Measurements from ENCODE around the gene ZNF500.
A peak's percentile ranks its signal among the peaks of the same experiment; 100 is the strongest.

Gene ZNF500

GRCh38 chr16:4801051-4801961, 34.3 kb upstream of the ZNF500 start:
- Histone ChIP-seq H3K4me3 (ENCODE audit: control insufficient read depth in 1 of 7, extremely low read depth in 1 of 7, insufficient read depth in 4 of 7, low read depth in 2 of 7, low read length in 6 of 7) (peak overlapping the region; percentile 56 to 87 (median 81)), H3K4me1 (ENCODE audit: control extremely low read depth in 1 of 4, control insufficient read depth in 4 of 4, insufficient read depth in 4 of 4, low read length in 3 of 4) (peaks cover 0 to 33% (median 25%) of the 10 kb centered on the region in 4 experiments), H3K27ac (ENCODE audit: insufficient read depth in 1 of 2, low read depth in 1 of 2, low read length in 2 of 2, poor library complexity in 1 of 2, severe bottlenecking in 2 of 2) (peak overlapping the region in 1 of 2 experiments; percentile 40), H3K27me3 (replicated peaks in 2 of 5; ENCODE audit: control insufficient read depth in 4 of 5, insufficient read depth in 5 of 5, low read length in 4 of 5) (no peaks in the 10 kb centered on the region), H3K36me3 (ENCODE audit: control insufficient read depth in 4 of 4, insufficient read depth in 4 of 4, low read length in 3 of 4) (peaks cover 0 to 27% (median 17%) of the 10 kb centered on the region in 4 experiments), H3K9me3 (ENCODE audit: control extremely low read depth in 1 of 5, control insufficient read depth in 4 of 5, insufficient read depth in 2 of 5, low read depth in 1 of 5, low read length in 4 of 5) (no peaks in the 10 kb centered on the region)
- ChIA-PET POLR2A (no interaction called here), CTCF (interaction anchor here (1.0 to 1.7 kb wide), 2 partner anchors 11 to 42 kb away, joined by 3 to 4 read pairs; no protein-coding TSS in a partner anchor)
- no peak for DNase-seq
- whole genome bisulfite sequencing (ENCODE audit: insufficient coverage) = 62% methylated on average over 15 of the region's 29 CpGs

GRCh38 chr16:4800290-4801041, 33.5 kb upstream of the ZNF500 start:
- no peaks in the 10 kb centered on the region for H3K9me3 ChIP-seq (ENCODE audit: control extremely low read depth in 1 of 5, control insufficient read depth in 4 of 5, insufficient read depth in 2 of 5, low read depth in 1 of 5, low read length in 4 of 5)
- ChIA-PET CTCF (interaction anchor here (1.0 kb wide), 1 partner anchor 10 kb away, joined by 3 read pairs; no protein-coding TSS in a partner anchor), POLR2A (no interaction called here)
- WGBS (ENCODE audit: insufficient coverage) = 50% methylated on average over 15 of the region's 17 CpGs
- H3K27me3 ChIP-seq (replicated peaks in 2 of 5; ENCODE audit: control insufficient read depth in 4 of 5, insufficient read depth in 5 of 5, low read length in 4 of 5) = no peaks in the 10 kb centered on the region
- H3K27ac ChIP-seq (ENCODE audit: insufficient read depth in 1 of 2, low read depth in 1 of 2, low read length in 2 of 2, poor library complexity in 1 of 2, severe bottlenecking in 2 of 2) = no peak overlapping the region
- H3K4me1 ChIP-seq (ENCODE audit: control extremely low read depth in 1 of 4, control insufficient read depth in 4 of 4, insufficient read depth in 4 of 4, low read length in 3 of 4) = peaks cover 0 to 33% (median 25%) of the 10 kb centered on the region in 4 experiments
- DNase-seq = peak in 2 of 3 donors; percentile 33 to 48
- H3K4me3 ChIP-seq (ENCODE audit: control insufficient read depth in 1 of 7, extremely low read depth in 1 of 7, insufficient read depth in 4 of 7, low read depth in 2 of 7, low read length in 6 of 7) = peak overlapping the region in 4 of 7 experiments; percentile 17 to 36 (median 26)
- peaks cover 0 to 23% (median 15%) of the 10 kb centered on the region in 4 experiments for H3K36me3 ChIP-seq (ENCODE audit: control insufficient read depth in 4 of 4, insufficient read depth in 4 of 4, low read length in 3 of 4)

DNA sequence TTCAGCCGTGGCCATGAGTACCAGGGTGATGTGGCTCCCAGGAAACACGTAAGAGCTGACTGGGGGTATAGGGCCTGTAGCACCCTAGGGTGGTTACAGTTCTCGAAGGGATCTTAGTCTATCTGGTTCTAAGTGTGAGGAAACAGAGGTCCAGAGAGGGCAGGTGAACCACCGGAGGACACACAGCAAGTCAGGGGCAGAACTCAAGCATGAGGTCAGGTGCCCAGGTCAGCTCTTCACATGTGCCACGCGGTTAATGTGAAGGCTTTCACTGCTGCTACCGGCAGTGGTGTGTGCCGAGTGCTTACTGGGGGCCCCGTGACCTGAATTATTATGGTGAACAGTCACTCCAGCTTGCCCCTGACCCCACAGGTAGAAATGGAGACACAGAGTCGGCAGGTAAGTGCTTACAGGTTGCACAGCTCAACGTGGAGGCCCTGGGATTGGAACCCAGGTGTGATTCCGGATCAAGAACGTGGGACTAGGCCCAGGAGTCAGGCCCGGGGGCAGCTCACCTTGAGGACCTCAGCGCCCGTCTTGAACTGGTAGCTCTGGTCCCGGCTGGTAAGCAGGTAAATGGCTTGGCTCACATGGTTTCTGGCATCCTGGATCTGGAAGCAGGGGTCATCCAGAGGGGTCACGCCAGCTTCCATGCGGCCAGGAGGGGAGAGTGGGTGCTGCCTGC, 32.4 kb upstream of the ZNF500 start:
- Histone ChIP-seq H3K27ac (ENCODE audit: insufficient read depth in 1 of 2, low read depth in 1 of 2, low read length in 2 of 2, poor library complexity in 1 of 2, severe bottlenecking in 2 of 2) (no peak overlapping the region), H3K4me3 (ENCODE audit: control insufficient read depth in 1 of 7, extremely low read depth in 1 of 7, insufficient read depth in 4 of 7, low read depth in 2 of 7, low read length in 6 of 7) (no peak overlapping the region), H3K36me3 (ENCODE audit: control insufficient read depth in 4 of 4, insufficient read depth in 4 of 4, low read length in 3 of 4) (peaks cover 0 to 12% (median 5%) of the 10 kb centered on the region in 4 experiments), H3K9me3 (ENCODE audit: control extremely low read depth in 1 of 5, control insufficient read depth in 4 of 5, insufficient read depth in 2 of 5, low read depth in 1 of 5, low read length in 4 of 5) (no peaks in the 10 kb centered on the region), H3K27me3 (replicated peaks in 2 of 5; ENCODE audit: control insufficient read depth in 4 of 5, insufficient read depth in 5 of 5, low read length in 4 of 5) (no peaks in the 10 kb centered on the region), H3K4me1 (ENCODE audit: control extremely low read depth in 1 of 4, control insufficient read depth in 4 of 4, insufficient read depth in 4 of 4, low read length in 3 of 4) (peaks cover 0 to 33% (median 25%) of the 10 kb centered on the region in 4 experiments)
- POLR2A ChIA-PET = no interaction called here
- 98% methylated on average over 18 of the region's 19 CpGs for WGBS (ENCODE audit: insufficient coverage)
- no peak for DNase-seq
- CTCF ChIA-PET = no interaction called here

GRCh38 chr16:4798456-4798855, 31.5 kb upstream of the ZNF500 start:
- WGBS (ENCODE audit: insufficient coverage) = 93% methylated on average over 14 of the region's 16 CpGs
- Histone ChIP-seq H3K4me3 (ENCODE audit: control insufficient read depth in 1 of 7, extremely low read depth in 1 of 7, insufficient read depth in 4 of 7, low read depth in 2 of 7, low read length in 6 of 7) (no peak overlapping the region), H3K36me3 (ENCODE audit: control insufficient read depth in 4 of 4, insufficient read depth in 4 of 4, low read length in 3 of 4) (peaks cover 0 to 8% (median 4%) of the 10 kb centered on the region in 4 experiments), H3K27me3 (replicated peaks in 2 of 5; ENCODE audit: control insufficient read depth in 4 of 5, insufficient read depth in 5 of 5, low read length in 4 of 5) (no peaks in the 10 kb centered on the region), H3K27ac (ENCODE audit: insufficient read depth in 1 of 2, low read depth in 1 of 2, low read length in 2 of 2, poor library complexity in 1 of 2, severe bottlenecking in 2 of 2) (no peak overlapping the region), H3K4me1 (ENCODE audit: control extremely low read depth in 1 of 4, control insufficient read depth in 4 of 4, insufficient read depth in 4 of 4, low read length in 3 of 4) (peaks cover 0 to 28% (median 24%) of the 10 kb centered on the region in 4 experiments), H3K9me3 (ENCODE audit: control extremely low read depth in 1 of 5, control insufficient read depth in 4 of 5, insufficient read depth in 2 of 5, low read depth in 1 of 5, low read length in 4 of 5) (no peaks in the 10 kb centered on the region)
- ChIA-PET CTCF (no interaction called here), POLR2A (no interaction called here)
- DNase-seq = no peak

DNA sequence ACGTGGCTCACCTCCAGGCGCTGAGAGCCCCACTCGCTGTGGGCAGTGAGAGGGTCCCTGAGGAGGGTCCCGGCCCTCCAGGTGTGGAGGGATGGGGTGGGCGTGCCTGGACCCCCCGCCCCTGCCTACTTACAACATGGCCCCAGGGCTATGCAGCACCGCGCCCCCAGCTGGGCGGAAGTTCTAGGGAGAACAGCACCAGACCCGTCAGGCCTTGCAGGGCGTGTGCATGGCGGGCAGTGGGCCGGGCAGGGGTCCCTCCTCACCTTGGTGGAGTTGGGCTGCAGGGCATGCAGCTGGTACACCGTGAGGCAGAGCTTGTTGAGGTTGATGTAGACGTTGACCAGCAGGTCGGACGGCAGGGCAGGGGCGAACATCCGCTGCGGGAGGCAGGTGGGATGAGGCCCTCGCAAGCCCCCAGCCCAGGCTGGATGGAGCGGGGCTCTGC, 30.9 kb upstream of the ZNF500 start:
- H3K27me3 ChIP-seq (replicated peaks in 2 of 5; ENCODE audit: control insufficient read depth in 4 of 5, insufficient read depth in 5 of 5, low read length in 4 of 5) = no peaks in the 10 kb centered on the region
- peaks cover 0 to 24% (median 22%) of the 10 kb centered on the region in 4 experiments for H3K4me1 ChIP-seq (ENCODE audit: control extremely low read depth in 1 of 4, control insufficient read depth in 4 of 4, insufficient read depth in 4 of 4, low read length in 3 of 4)
- WGBS (ENCODE audit: insufficient coverage) = 98% methylated on average over 21 of the region's 22 CpGs
- CTCF ChIA-PET = no interaction called here
- H3K4me3 ChIP-seq (ENCODE audit: control insufficient read depth in 1 of 7, extremely low read depth in 1 of 7, insufficient read depth in 4 of 7, low read depth in 2 of 7, low read length in 6 of 7) = no peak overlapping the region
- POLR2A ChIA-PET = no interaction called here
- DNase-seq = no peak
- no peaks in the 10 kb centered on the region for H3K9me3 ChIP-seq (ENCODE audit: control extremely low read depth in 1 of 5, control insufficient read depth in 4 of 5, insufficient read depth in 2 of 5, low read depth in 1 of 5, low read length in 4 of 5)
- H3K27ac ChIP-seq (ENCODE audit: insufficient read depth in 1 of 2, low read depth in 1 of 2, low read length in 2 of 2, poor library complexity in 1 of 2, severe bottlenecking in 2 of 2) = no peak overlapping the region
- H3K36me3 ChIP-seq (ENCODE audit: control insufficient read depth in 4 of 4, insufficient read depth in 4 of 4, low read length in 3 of 4) = peaks cover 0 to 8% (median 4%) of the 10 kb centered on the region in 4 experiments

GRCh38 chr16:4796982-4797804, 30.2 kb upstream of the ZNF500 start:
- WGBS (ENCODE audit: insufficient coverage) = 100% methylated on average over 13 of the region's 21 CpGs

More at GRCh38 chr16:4796982-4797804, 30.2 kb upstream of the ZNF500 start:
- peaks cover 0 to 24% (median 22%) of the 10 kb centered on the region in 4 experiments for H3K4me1 ChIP-seq (ENCODE audit: control extremely low read depth in 1 of 4, control insufficient read depth in 4 of 4, insufficient read depth in 4 of 4, low read length in 3 of 4)
- no peak overlapping the region for H3K27ac ChIP-seq (ENCODE audit: insufficient read depth in 1 of 2, low read depth in 1 of 2, low read length in 2 of 2, poor library complexity in 1 of 2, severe bottlenecking in 2 of 2)
- DNase-seq = no peak
- no peaks in the 10 kb centered on the region for H3K27me3 ChIP-seq (replicated peaks in 2 of 5; ENCODE audit: control insufficient read depth in 4 of 5, insufficient read depth in 5 of 5, low read length in 4 of 5)
- ChIA-PET POLR2A (no interaction called here), CTCF (interaction anchor here (1.0 kb wide), 1 partner anchor 11 kb away, joined by 3 read pairs; no protein-coding TSS in a partner anchor)
- peaks cover 0 to 8% (median 4%) of the 10 kb centered on the region in 4 experiments for H3K36me3 ChIP-seq (ENCODE audit: control insufficient read depth in 4 of 4, insufficient read depth in 4 of 4, low read length in 3 of 4)
- no peaks in the 10 kb centered on the region for H3K9me3 ChIP-seq (ENCODE audit: control extremely low read depth in 1 of 5, control insufficient read depth in 4 of 5, insufficient read depth in 2 of 5, low read depth in 1 of 5, low read length in 4 of 5)
- H3K4me3 ChIP-seq (ENCODE audit: control insufficient read depth in 1 of 7, extremely low read depth in 1 of 7, insufficient read depth in 4 of 7, low read depth in 2 of 7, low read length in 6 of 7) = no peak overlapping the region

Data from common myeloid progenitor, CD34-positive (primary cell).